Activated CD4-positive, alpha-beta T cell treated with anti-CD3 and anti-CD28 coated beads, Interleukin-2, amount 10 ng/mL, durations not matched to agents 7 days and 5 days (primary cell): ENCODE measurements around the gene GDA. TPM values are rescaled to one million over a fixed set of nuclear protein-coding genes. Genes with fewer than 3 reads are reported as not detected.

Experiments
- CTCF ChIA-PET: fragments of 350-600 bp; sonication (Branson Sonifier 250); formaldehyde crosslinking; loops from one replicate; lab custom pipeline; 2021; ENCODE audit warnings: antibody characterized with exemption; lab: Charles Lee
- POLR2A ChIA-PET: fragments of 350-600 bp; sonication (Branson Sonifier 250); formaldehyde crosslinking; loops from one replicate; lab custom pipeline; 2021; ENCODE audit warnings: antibody characterized with exemption; lab: Charles Lee
- DNase-seq: peaks from one replicate; pipeline ENCODE4 v3.0.0-alpha.2; 2020
- H3K27ac Mint-ChIP-seq: one replicate; pipeline ENCODE4 v1.8.0; 2021; ENCODE audit warnings: mild to moderate bottlenecking, moderate library complexity, mixed read lengths
- H3K27me3 Mint-ChIP-seq: one replicate; pipeline ENCODE4 v1.8.0; 2021; ENCODE audit warnings: mixed read lengths
- H3K36me3 Mint-ChIP-seq: one replicate; pipeline ENCODE4 v1.8.0; 2021; ENCODE audit warnings: low read depth, mixed read lengths
- H3K4me1 Mint-ChIP-seq: one replicate; pipeline ENCODE4 v1.8.0; 2021; ENCODE audit warnings: mixed read lengths
- H3K4me3 Mint-ChIP-seq: one replicate; pipeline ENCODE4 v1.8.0; 2021; ENCODE audit warnings: mild to moderate bottlenecking, moderate library complexity, mixed read lengths
- H3K9me3 Mint-ChIP-seq: one replicate; pipeline ENCODE4 v1.8.0; 2021; ENCODE audit warnings: mixed read lengths
- total RNA-seq, 2 experiments: library from RNA; stranded (reverse); gene quantifications; one replicate each; pipeline ENCODE4 v1.2.3, GENCODE V29; 2021

The GDA gene
- total RNA-seq, 2 experiments from 2014 or later, result not detected

- H3K4me3 Mint-ChIP-seq, result no peak overlapping the region
- H3K36me3 Mint-ChIP-seq, result no peaks in the 10 kb centered on the region
- H3K27ac Mint-ChIP-seq, result no peak overlapping the region
- POLR2A ChIA-PET, result no interaction called here
- DNase-seq, result no peak
- H3K9me3 Mint-ChIP-seq, result no peaks in the 10 kb centered on the region
- H3K27me3 Mint-ChIP-seq, result no peaks in the 10 kb centered on the region
- CTCF ChIA-PET, result interaction anchor here (0.7 kb wide), 1 partner anchor 44 kb away, joined by 3 read pairs; no protein-coding TSS in a partner anchor
- no peaks in the 10 kb centered on the region for H3K4me1 Mint-ChIP-seq
Observed at GRCh38 chr9:72200452-72200851, 51.2 kb downstream of the GDA start.

- Mint-ChIP-seq H3K4me1 (no peaks in the 10 kb centered on the region), H3K9me3 (no peaks in the 10 kb centered on the region), H3K27me3 (no peaks in the 10 kb centered on the region), H3K27ac (no peak overlapping the region), H3K36me3 (no peaks in the 10 kb centered on the region), H3K4me3 (no peak overlapping the region)
- ChIA-PET CTCF (no interaction called here), POLR2A (no interaction called here)
- DNase-seq, result no peak
Observed at GRCh38 chr9:72202009-72202408, 52.8 kb downstream of the GDA start.

- Mint-ChIP-seq H3K9me3 (no peaks in the 10 kb centered on the region), H3K27me3 (peaks cover 7% of the 10 kb centered on the region), H3K4me3 (no peak overlapping the region), H3K36me3 (no peaks in the 10 kb centered on the region), H3K27ac (no peak overlapping the region), H3K4me1 (no peaks in the 10 kb centered on the region)
- ChIA-PET POLR2A (interaction anchor here (0.7 kb wide), 1 partner anchor 92 kb away, joined by 3 read pairs; no protein-coding TSS in a partner anchor), CTCF (no interaction called here)
- no peak for DNase-seq
Observed at GRCh38 chr9:72203205-72203803, 54.1 kb downstream of the GDA start.

GRCh38 chr9:72204062-72204461, 54.8 kb downstream of the GDA start:
- no peaks in the 10 kb centered on the region for H3K36me3 Mint-ChIP-seq
- H3K9me3 Mint-ChIP-seq, result no peaks in the 10 kb centered on the region
- no peak overlapping the region for H3K4me3 Mint-ChIP-seq
- peaks cover 9% of the 10 kb centered on the region for H3K27me3 Mint-ChIP-seq
- CTCF ChIA-PET, result no interaction called here
- no peak for DNase-seq
- H3K4me1 Mint-ChIP-seq, result no peaks in the 10 kb centered on the region
- no peak overlapping the region for H3K27ac Mint-ChIP-seq
- POLR2A ChIA-PET, result interaction anchor here (0.7 kb wide), 1 partner anchor 93 kb away, joined by 3 read pairs; no protein-coding TSS in a partner anchor

GRCh38 chr9:72205513-72205912, 56.3 kb downstream of the GDA start:
- ChIA-PET POLR2A (no interaction called here), CTCF (no interaction called here)
- Mint-ChIP-seq H3K36me3 (no peaks in the 10 kb centered on the region), H3K27me3 (peaks cover 11% of the 10 kb centered on the region), H3K4me1 (no peaks in the 10 kb centered on the region), H3K27ac (no peak overlapping the region), H3K4me3 (no peak overlapping the region), H3K9me3 (no peaks in the 10 kb centered on the region)
- DNase-seq, result no peak

- Mint-ChIP-seq H3K27me3 (peaks cover 16% of the 10 kb centered on the region), H3K27ac (no peak overlapping the region), H3K4me1 (no peaks in the 10 kb centered on the region), H3K36me3 (no peaks in the 10 kb centered on the region), H3K4me3 (no peak overlapping the region), H3K9me3 (no peaks in the 10 kb centered on the region)
- no peak for DNase-seq
- CTCF ChIA-PET, result no interaction called here
- POLR2A ChIA-PET, result no interaction called here
Observed at GRCh38 chr9:72207278-72207677, 58.0 kb downstream of the GDA start.

- peaks cover 16% of the 10 kb centered on the region for H3K27me3 Mint-ChIP-seq
- CTCF ChIA-PET, result interaction anchor here (1.0 kb wide), 1 partner anchor 8 kb away, joined by 3 read pairs; no protein-coding TSS in a partner anchor
Observed at GRCh38 chr9:72210522-72210921, 61.3 kb downstream of the GDA start.

GRCh38 chr9:72211047-72211446, 61.8 kb downstream of the GDA start:
- Mint-ChIP-seq H3K36me3 (no peaks in the 10 kb centered on the region), H3K9me3 (no peaks in the 10 kb centered on the region), H3K4me3 (no peak overlapping the region), H3K27me3 (peaks cover 16% of the 10 kb centered on the region), H3K27ac (no peak overlapping the region), H3K4me1 (no peaks in the 10 kb centered on the region)
- ChIA-PET CTCF (no interaction called here), POLR2A (no interaction called here)
- DNase-seq, result no peak

More at GRCh38 chr9:72210522-72210921, 61.3 kb downstream of the GDA start:
- H3K4me1 Mint-ChIP-seq, result no peaks in the 10 kb centered on the region
- POLR2A ChIA-PET, result no interaction called here
- no peak overlapping the region for H3K4me3 Mint-ChIP-seq
- no peak overlapping the region for H3K27ac Mint-ChIP-seq
- H3K9me3 Mint-ChIP-seq, result no peaks in the 10 kb centered on the region
- H3K36me3 Mint-ChIP-seq, result no peaks in the 10 kb centered on the region
- DNase-seq, result no peak

- CTCF ChIA-PET, result no interaction called here
- no peaks in the 10 kb centered on the region for H3K36me3 Mint-ChIP-seq
- POLR2A ChIA-PET, result no interaction called here
- H3K4me3 Mint-ChIP-seq, result no peak overlapping the region
- no peak overlapping the region for H3K27ac Mint-ChIP-seq
- H3K27me3 Mint-ChIP-seq, result peaks cover 7% of the 10 kb centered on the region
- H3K9me3 Mint-ChIP-seq, result no peaks in the 10 kb centered on the region
- no peak for DNase-seq
- no peaks in the 10 kb centered on the region for H3K4me1 Mint-ChIP-seq
Observed at GRCh38 chr9:72213906-72214305, 64.7 kb downstream of the GDA start.

GRCh38 chr9:72217306-72217842, 68.1 kb downstream of the GDA start:
- H3K9me3 Mint-ChIP-seq, result no peaks in the 10 kb centered on the region
- H3K4me3 Mint-ChIP-seq, result no peak overlapping the region
- CTCF ChIA-PET, result no interaction called here
- H3K4me1 Mint-ChIP-seq, result no peaks in the 10 kb centered on the region
- H3K27ac Mint-ChIP-seq, result no peak overlapping the region
- POLR2A ChIA-PET, result no interaction called here
- H3K36me3 Mint-ChIP-seq, result no peaks in the 10 kb centered on the region
- H3K27me3 Mint-ChIP-seq, result no peaks in the 10 kb centered on the region
- DNase-seq, result no peak

GRCh38 chr9:72220589-72220988, 71.3 kb downstream of the GDA start:
- POLR2A ChIA-PET, result no interaction called here
- Mint-ChIP-seq H3K27me3 (peaks cover 5% of the 10 kb centered on the region), H3K27ac (no peak overlapping the region), H3K36me3 (no peaks in the 10 kb centered on the region), H3K4me3 (no peak overlapping the region), H3K9me3 (no peaks in the 10 kb centered on the region), H3K4me1 (no peaks in the 10 kb centered on the region)
- DNase-seq, result no peak
- CTCF ChIA-PET, result no interaction called here

GRCh38 chr9:72226146-72226812, 77.0 kb downstream of the GDA start:
- H3K27me3 Mint-ChIP-seq, result peaks cover 5% of the 10 kb centered on the region
- DNase-seq, result no peak
- no peak overlapping the region for H3K4me3 Mint-ChIP-seq
- no peaks in the 10 kb centered on the region for H3K36me3 Mint-ChIP-seq
- POLR2A ChIA-PET, result no interaction called here
- H3K4me1 Mint-ChIP-seq, result no peaks in the 10 kb centered on the region
- no peaks in the 10 kb centered on the region for H3K9me3 Mint-ChIP-seq
- H3K27ac Mint-ChIP-seq, result no peak overlapping the region
- CTCF ChIA-PET, result no interaction called here

- DNase-seq, result no peak
- H3K9me3 Mint-ChIP-seq, result no peaks in the 10 kb centered on the region
- H3K4me1 Mint-ChIP-seq, result no peaks in the 10 kb centered on the region
- no peaks in the 10 kb centered on the region for H3K36me3 Mint-ChIP-seq
- H3K4me3 Mint-ChIP-seq, result no peak overlapping the region
- no peak overlapping the region for H3K27ac Mint-ChIP-seq
- peaks cover under 1% of the 10 kb centered on the region for H3K27me3 Mint-ChIP-seq
- POLR2A ChIA-PET, result no interaction called here
- CTCF ChIA-PET, result no interaction called here
Observed at GRCh38 chr9:72228282-72228681, 79.0 kb downstream of the GDA start.
